Gastrocnemius medialis (tissue), 4 donors: ENCODE results near the gene THTPA. TPM values are rescaled to one million over a fixed set of nuclear protein-coding genes. Genes with fewer than 3 reads are reported as not detected.
A peak's percentile ranks its signal among the peaks of the same experiment; 100 is the strongest.

Experiments used
- ATAC-seq, 2 donors: fragments of 150-250 bp; one replicate each; pipeline ENCODE4 v1.9.1; 2016
- DNase-seq, 2 donors: peaks; one replicate each; pipeline ENCODE4 v3.0.0-alpha.2; 2019
- H3K27ac ChIP-seq, 4 donors: fragments of 200-600 bp; sonication (generic); 1 replicate in 1 of 4; 2 replicates in 3 of 4; pipeline ENCODE4 v1.5.1; 2016 to 2018; ENCODE audit warnings: mild to moderate bottlenecking in 2 of 4, moderate library complexity in 1 of 4
- H3K27me3 ChIP-seq, 3 donors: fragments of 200-600 bp; sonication (generic) in 2 of 3; 1 replicate in 1 of 3; 2 replicates in 2 of 3; pipeline versions ENCODE4 v1.5.1 to v1.6.0; 2016 to 2019; ENCODE audit warnings: mild to moderate bottlenecking in 1 of 3, moderate library complexity in 1 of 3
- H3K36me3 ChIP-seq, 2 donors: fragments of 200-600 bp; sonication (generic) in 1 of 2; one replicate each; pipeline ENCODE4 v1.5.1; 2017 to 2018
- H3K4me1 ChIP-seq, 2 donors: fragments of 200-600 bp; sonication (generic) in 1 of 2; one replicate each; pipeline ENCODE4 v1.5.1; 2016 to 2017; ENCODE audit warnings: mild to moderate bottlenecking in 2 of 2
- H3K4me3 ChIP-seq, 4 donors: fragments of 200-600 bp; sonication (generic) in 3 of 4; 1 replicate in 1 of 4; 2 replicates in 3 of 4; pipeline ENCODE4 v1.5.1; 2016 to 2019; ENCODE audit warnings: mild to moderate bottlenecking in 2 of 4
- H3K9me3 ChIP-seq, 3 donors: fragments of 200-600 bp; sonication (generic) in 2 of 3; 1 replicate in 1 of 3; 2 replicates in 2 of 3; pipeline ENCODE4 v1.5.1; 2016 to 2019
- CTCF ChIP-seq, 5 experiments: fragments of 450-650 bp in 3 of 5; fragments of 200-600 bp in 2 of 5; sonication (generic) in 2 of 5; IDR thresholded peaks in 4 of 5; conservative IDR thresholded peaks in 1 of 5; 1 replicate in 4 of 5; 2 replicates in 1 of 5; pipeline ENCODE4 v1.5.1; 2016 to 2019; ENCODE audit warnings: antibody characterized with exemption in 5 of 5, mild to moderate bottlenecking in 3 of 5, moderate library complexity in 3 of 5
- POLR2A ChIP-seq, 2 donors: fragments of 450-650 bp; IDR thresholded peaks; one replicate each; pipeline ENCODE4 v1.6.1; 2017; ENCODE audit warnings: antibody characterized with exemption in 2 of 2, mild to moderate bottlenecking in 2 of 2, moderate library complexity in 2 of 2
- in situ Hi-C, 4 donors: fragments of 200-750 bp; cut with MboI; loops; one replicate each; pipeline versions ENCODE4 v1.15.0 to v1.8.0; 2017; ENCODE audit warnings: low sequenced_read_pairs in 4 of 4
- intact Hi-C: fragments of 100-400 bp; cut with DNase I; formaldehyde crosslinking; loops from one replicate; pipeline ENCODE4 v1.15.1; 2023; ENCODE audit warnings: low total_unique reads
- total RNA-seq, 4 donors: library from RNA; depleted of rRNA; stranded (reverse); fragments of >200 nt; gene quantifications; one replicate each; pipeline versions ENCODE4 v1.1.0 to v1.2.3, GENCODE V29; 2016

Gene THTPA
- total RNA-seq, 4 donors from 2014 or later = 13.2 to 32.9 (median 21.4) TPM

DNA sequence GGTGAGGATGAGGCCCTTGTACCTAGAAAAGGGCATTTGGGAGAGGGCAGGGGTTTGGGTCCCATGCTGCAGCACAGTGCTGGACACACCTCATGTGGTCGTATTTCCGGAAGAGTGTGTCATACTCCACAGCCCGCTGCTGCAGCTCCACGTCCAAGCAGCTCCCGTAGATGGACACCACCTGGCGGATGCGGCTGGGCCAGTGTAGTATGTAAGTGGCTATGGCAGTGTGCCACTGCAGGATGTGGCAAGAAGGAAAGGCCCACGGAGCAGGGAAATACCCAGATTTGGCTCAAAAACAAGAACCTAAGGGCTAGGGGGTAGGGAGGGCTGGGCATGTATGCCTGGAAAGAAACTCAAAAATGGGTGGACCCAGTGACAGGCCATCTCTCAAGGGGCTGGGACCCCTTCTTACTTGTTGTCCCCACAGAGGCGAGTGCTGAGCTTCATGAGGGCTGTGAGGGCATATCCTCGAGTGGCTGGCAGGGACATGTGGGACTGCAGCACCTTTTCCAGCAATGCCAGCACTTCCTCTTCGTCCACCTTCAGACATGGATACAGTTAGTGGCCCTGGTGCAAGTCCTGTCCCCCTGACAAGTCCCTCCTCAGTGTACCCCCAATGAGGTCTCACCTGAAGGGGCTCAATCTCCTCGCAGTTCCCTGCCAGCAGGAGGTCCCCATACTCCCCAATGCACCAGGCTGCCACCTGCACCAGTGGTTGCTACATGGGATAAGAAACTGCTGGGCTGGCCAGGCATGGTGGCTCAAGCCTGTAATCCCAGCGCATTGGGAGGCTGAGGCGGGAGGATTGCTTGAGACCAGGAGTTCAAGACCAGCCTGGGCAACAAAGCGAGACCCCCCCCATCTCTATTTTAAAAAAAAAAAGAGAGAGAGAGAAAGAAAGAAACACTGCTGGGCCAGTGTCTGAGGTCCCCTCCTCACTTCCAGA is 6.1 kb downstream of the THTPA start:
- ATAC-seq (peak in 1 of 2 donors; percentile 37), DNase-seq (peak in 1 of 2 donors; percentile 52)
- Histone ChIP-seq H3K27me3 (no peaks in the 10 kb centered on the region), H3K4me1 (peaks cover 11 to 13% of the 10 kb centered on the region in 2 donors), H3K9me3 (no peaks in the 10 kb centered on the region), H3K4me3 (no peak overlapping the region), H3K36me3 (no peaks in the 10 kb centered on the region), H3K27ac (no peak overlapping the region)
- intact Hi-C loops (loop anchor here (1.0 kb wide), 1 partner anchor 84 kb away; no protein-coding TSS in a partner anchor), in situ Hi-C loops (loop anchor here in 3 of 4 donors (10.0 to 25.0 kb wide), 3 partner anchors 225 to 975 kb away; partner anchors contain the start of genes ABHD4 (in 1 of the 3), DAD1 (in 1 of the 3) and PABPN1 (in 1 of the 3))
- no peak for TF ChIP-seq CTCF (IDR thresholded peaks at IDR 0.05 in 4 of 5, conservative IDR thresholded peaks at IDR 0.05 in 1 of 5)
- no peak for TF ChIP-seq POLR2A (IDR thresholded peaks at IDR 0.05)

DNA sequence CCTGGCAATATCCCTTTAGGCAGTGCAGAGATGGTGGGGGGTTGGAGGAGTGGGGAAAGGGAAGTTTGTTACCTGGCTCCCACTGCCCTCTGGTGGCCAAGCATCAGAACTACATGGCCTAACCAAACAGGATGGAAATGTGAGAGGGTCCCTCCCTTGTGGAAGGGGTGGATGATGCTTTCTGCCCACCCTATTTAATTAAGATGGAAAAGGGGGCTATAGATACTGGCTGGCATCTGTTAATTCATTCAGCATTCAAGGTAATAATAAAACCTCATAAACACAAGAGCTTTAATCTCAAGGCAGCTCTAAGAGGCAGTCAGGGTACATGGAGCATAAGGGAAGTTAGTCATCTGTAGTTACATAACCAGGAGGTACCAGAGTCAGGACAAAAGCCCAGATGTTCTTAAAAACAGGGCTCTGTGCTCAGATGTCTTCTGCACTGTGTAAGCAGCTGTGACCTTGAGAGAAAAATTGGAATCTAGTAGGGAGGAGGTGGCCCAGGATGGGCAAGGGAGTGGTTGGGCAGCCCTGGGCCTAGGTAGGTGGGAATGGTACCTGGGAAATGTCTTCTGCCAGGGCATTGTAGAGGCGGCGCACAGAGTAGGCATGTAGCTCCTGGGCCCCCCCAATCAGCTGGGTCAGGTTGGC is 6.9 kb downstream of the THTPA start:
- no peak overlapping the region for H3K27ac ChIP-seq
- H3K36me3 ChIP-seq = no peaks in the 10 kb centered on the region
- intact Hi-C loops = loop anchor here (1.0 kb wide), 1 partner anchor 85 kb away; no protein-coding TSS in a partner anchor
- no peaks in the 10 kb centered on the region for H3K27me3 ChIP-seq
- H3K4me1 ChIP-seq = peaks cover 3 to 7% of the 10 kb centered on the region in 2 donors
- TF ChIP-seq POLR2A (IDR thresholded peaks at IDR 0.05) (no peak), CTCF (IDR thresholded peaks at IDR 0.05 in 4 of 5, conservative IDR thresholded peaks at IDR 0.05 in 1 of 5) (peak; percentile 82 to 92 (median 84))
- H3K4me3 ChIP-seq = no peak overlapping the region
- H3K9me3 ChIP-seq = no peaks in the 10 kb centered on the region
- in situ Hi-C loops = loop anchor here in 3 of 4 donors (10.0 to 25.0 kb wide), 3 partner anchors 226 to 976 kb away; partner anchors contain the start of genes ABHD4 (in 1 of the 3), DAD1 (in 1 of the 3) and PABPN1 (in 1 of the 3)
- ATAC-seq (peak in 1 of 2 donors; percentile 37), DNase-seq (no peak)

GRCh38 chr14:23563473-23564180 is 7.6 kb downstream of the THTPA start:
- no peak overlapping the region for H3K27ac ChIP-seq
- intact Hi-C loops (no loop called here), in situ Hi-C loops (loop anchor here in 3 of 4 donors (10.0 to 25.0 kb wide), 3 partner anchors 226 to 976 kb away; partner anchors contain the start of genes ABHD4 (in 1 of the 3), DAD1 (in 1 of the 3) and PABPN1 (in 1 of the 3))
- H3K9me3 ChIP-seq = no peaks in the 10 kb centered on the region
- no peak overlapping the region for H3K4me3 ChIP-seq
- no peaks in the 10 kb centered on the region for H3K27me3 ChIP-seq
- H3K4me1 ChIP-seq = peaks cover 0 to 7% of the 10 kb centered on the region in 2 donors
- ATAC-seq (no peak), DNase-seq (no peak)
- H3K36me3 ChIP-seq = no peaks in the 10 kb centered on the region
- TF ChIP-seq POLR2A (IDR thresholded peaks at IDR 0.05) = no peak
- no peak for TF ChIP-seq CTCF (IDR thresholded peaks at IDR 0.05 in 4 of 5, conservative IDR thresholded peaks at IDR 0.05 in 1 of 5)

DNA sequence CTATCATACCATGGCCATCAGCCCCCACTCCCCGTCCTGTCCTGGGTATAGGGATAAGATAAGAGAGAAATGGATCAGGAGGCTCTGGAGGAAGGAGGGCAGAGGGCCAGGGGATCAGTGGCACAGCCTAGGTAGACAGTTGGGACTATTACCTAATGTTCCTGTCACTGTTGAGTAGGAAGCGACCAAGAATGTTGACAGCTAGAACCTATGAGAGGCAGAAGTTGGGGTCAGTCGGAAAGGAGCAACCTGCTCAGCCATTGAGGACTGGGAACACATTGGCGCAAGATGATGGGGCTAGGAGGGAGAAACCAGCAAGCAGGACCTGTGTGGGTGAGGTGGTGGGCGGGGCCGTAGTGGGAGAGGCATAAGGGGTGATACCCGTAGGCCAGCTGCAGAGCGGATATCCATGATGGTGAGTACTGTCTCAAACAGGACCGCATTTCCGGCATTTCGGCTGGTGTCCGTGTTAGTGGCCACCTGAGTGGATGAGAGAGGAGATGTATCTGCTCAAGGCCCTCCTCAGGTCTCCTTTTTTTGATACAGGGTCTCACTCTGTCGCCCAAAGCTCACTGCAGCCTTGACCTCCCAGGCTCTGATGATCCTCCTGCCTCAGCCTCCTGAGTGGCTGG is 8.2 kb downstream of the THTPA start:
- intact Hi-C loops = no loop called here
- no peak for ATAC-seq

More for the DNA sequence above, 8.2 kb downstream of the THTPA start:
- TF ChIP-seq CTCF (IDR thresholded peaks at IDR 0.05 in 4 of 5, conservative IDR thresholded peaks at IDR 0.05 in 1 of 5) (no peak), POLR2A (IDR thresholded peaks at IDR 0.05) (no peak)
- Histone ChIP-seq H3K36me3 (no peaks in the 10 kb centered on the region), H3K4me3 (no peak overlapping the region), H3K4me1 (peaks cover 0 to 7% of the 10 kb centered on the region in 2 donors), H3K27ac (no peak overlapping the region), H3K27me3 (no peaks in the 10 kb centered on the region), H3K9me3 (no peaks in the 10 kb centered on the region)
- in situ Hi-C loops = loop anchor here in 3 of 4 donors (10.0 to 25.0 kb wide), 3 partner anchors 227 to 977 kb away; partner anchors contain the start of genes ABHD4 (in 1 of the 3), DAD1 (in 1 of the 3) and PABPN1 (in 1 of the 3)
- no peak for DNase-seq
